MV-4-11 (cell line): Measurements from ENCODE around the gene EXOG.

Experiments
- DNase-seq: peaks from one replicate; lab custom pipeline; 2025; lab: John Stamatoyannopoulos, UW

Gene EXOG

GRCh38 chr3:38548154-38548931, 52.2 kb downstream of the EXOG start:
- DNase-seq, result no peak

GRCh38 chr3:38549082-38549481, 52.9 kb downstream of the EXOG start:
- no peak for DNase-seq

GRCh38 chr3:38549486-38549885, 53.3 kb downstream of the EXOG start:
- DNase-seq, result no peak

GRCh38 chr3:38549957-38550840, 54.1 kb downstream of the EXOG start:
- DNase-seq, result no peak

GRCh38 chr3:38551026-38551832, 55.1 kb downstream of the EXOG start:
- DNase-seq, result no peak

- DNase-seq, result no peak
Measured at GRCh38 chr3:38552364-38552763, 56.2 kb downstream of the EXOG start.

GRCh38 chr3:38553071-38553470, 56.9 kb downstream of the EXOG start:
- DNase-seq, result no peak

- DNase-seq, result no peak
Measured at GRCh38 chr3:38554127-38554827, 58.1 kb downstream of the EXOG start.

- no peak for DNase-seq
Measured at GRCh38 chr3:38555149-38555840, 59.2 kb downstream of the EXOG start.

- no peak for DNase-seq
Measured at GRCh38 chr3:38555926-38556325, 59.8 kb downstream of the EXOG start.

- DNase-seq, result no peak
Measured at GRCh38 chr3:38556640-38557358, 60.7 kb downstream of the EXOG start.

- DNase-seq, result no peak
Measured at GRCh38 chr3:38558864-38559263, 62.7 kb downstream of the EXOG start.

- DNase-seq, result no peak
Measured at GRCh38 chr3:38560284-38560683, 64.1 kb downstream of the EXOG start.

- no peak for DNase-seq
Measured at GRCh38 chr3:38560996-38561717, 65.0 kb downstream of the EXOG start.

- no peak for DNase-seq
Measured at GRCh38 chr3:38561746-38562466, 65.8 kb downstream of the EXOG start.

GRCh38 chr3:38562467-38562925, 66.4 kb downstream of the EXOG start:
- DNase-seq, result no peak

- DNase-seq, result no peak
Measured at GRCh38 chr3:38563070-38563885, 67.1 kb downstream of the EXOG start.

- no peak for DNase-seq
Measured at GRCh38 chr3:38563886-38564270, 67.7 kb downstream of the EXOG start.
